DND-41 (cell line): ENCODE measurements around the gene IER2.

Source experiments
- CTCF ChIP-seq: IDR thresholded peaks from 2 replicates; pipeline ENCODE4 v1.5.1; 2012; ENCODE audit warnings: borderline replicate concordance, low read length, moderate library complexity, mild to moderate bottlenecking; ENCODE audit not compliant: poor library complexity, severe bottlenecking; ENCODE audit errors: extremely low read depth
- EZH2 ChIP-seq: IDR thresholded peaks from 3 replicates; pipeline ENCODE4 v1.6.1; 2012; ENCODE audit warnings: borderline replicate concordance, low read depth, mild to moderate bottlenecking, moderate library complexity, low read length, inconsistent platforms; ENCODE audit not compliant: severe bottlenecking

GRCh38 chr19:13146763-13147563 is 3.2 kb upstream of the IER2 start:
- TF ChIP-seq CTCF, result no peak
- TF ChIP-seq EZH2, result no peak
